Stimulated activated CD4-positive, alpha-beta T cell treated with anti-CD3 and anti-CD28 coated beads, Interleukin-12 subunit alpha, Interleukin-12 subunit beta, amount 100 ng/mL, for 48 hours (primary cell): Measurements from ENCODE around the gene STX4.

Experiments
- DNase-seq, 3 donors: peaks; one replicate each; pipeline ENCODE4 v3.0.0-alpha.2; 2020; ENCODE audit warnings: low read depth in 2 of 3, low spot score in 1 of 3

The STX4 gene

DNA sequence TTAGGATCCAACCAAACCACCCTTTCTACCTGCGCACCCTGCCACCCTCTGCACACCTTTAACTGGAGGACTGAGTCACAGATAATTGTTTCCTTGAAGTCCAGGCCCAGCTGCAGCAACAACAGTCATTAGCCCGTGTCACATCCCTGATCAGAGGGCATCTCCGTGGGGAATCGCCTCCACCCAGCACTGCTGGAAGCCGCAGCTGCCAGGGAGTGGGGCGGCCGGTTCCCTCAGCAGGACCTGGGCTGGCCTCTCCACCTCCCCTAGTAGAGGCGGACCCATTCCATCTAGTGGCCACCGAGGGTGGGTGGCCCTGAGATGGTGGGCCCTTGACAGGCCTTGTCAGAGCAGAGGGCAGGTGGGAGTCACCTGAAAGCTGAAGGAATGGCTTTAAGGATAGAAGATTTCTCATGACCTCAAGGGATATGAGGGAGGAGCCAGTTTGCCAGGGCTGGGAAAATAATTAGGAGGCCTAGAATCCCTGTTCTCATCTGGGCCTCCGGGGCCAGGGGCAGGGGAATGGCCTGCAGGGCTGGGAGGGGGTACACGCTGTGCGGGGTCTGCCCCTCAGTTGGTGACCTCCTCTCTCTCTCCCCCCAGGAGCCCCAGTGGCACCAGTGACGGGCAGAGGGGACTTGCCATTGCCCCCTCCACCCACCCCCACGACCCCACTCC is 49.1 kb downstream of the STX4 start:
- no peak for DNase-seq

GRCh38 chr16:31083081-31083480 is 49.7 kb downstream of the STX4 start:
- no peak for DNase-seq

GRCh38 chr16:31083556-31083955 is 50.2 kb downstream of the STX4 start:
- no peak for DNase-seq

GRCh38 chr16:31083981-31084380 is 50.6 kb downstream of the STX4 start:
- DNase-seq, result no peak

GRCh38 chr16:31084584-31085302 is 51.4 kb downstream of the STX4 start:
- DNase-seq, result no peak

- DNase-seq, result no peak
Observed at GRCh38 chr16:31085411-31085810, 52.1 kb downstream of the STX4 start.

- DNase-seq, result no peak
Observed at GRCh38 chr16:31085873-31086628, 52.7 kb downstream of the STX4 start.

- DNase-seq, result no peak
Observed at GRCh38 chr16:31086629-31086906, 53.2 kb downstream of the STX4 start.

GRCh38 chr16:31087481-31087880 is 54.1 kb downstream of the STX4 start:
- DNase-seq, result no peak

GRCh38 chr16:31087971-31088370 is 54.6 kb downstream of the STX4 start:
- no peak for DNase-seq

- DNase-seq, result no peak
Observed at GRCh38 chr16:31088459-31089183, 55.3 kb downstream of the STX4 start, which contains the start of gene PRSS53. PRSS53 (minus strand) TSS chr16:31088943; CDS start chr16:31088809, 134 bp downstream.

DNA sequence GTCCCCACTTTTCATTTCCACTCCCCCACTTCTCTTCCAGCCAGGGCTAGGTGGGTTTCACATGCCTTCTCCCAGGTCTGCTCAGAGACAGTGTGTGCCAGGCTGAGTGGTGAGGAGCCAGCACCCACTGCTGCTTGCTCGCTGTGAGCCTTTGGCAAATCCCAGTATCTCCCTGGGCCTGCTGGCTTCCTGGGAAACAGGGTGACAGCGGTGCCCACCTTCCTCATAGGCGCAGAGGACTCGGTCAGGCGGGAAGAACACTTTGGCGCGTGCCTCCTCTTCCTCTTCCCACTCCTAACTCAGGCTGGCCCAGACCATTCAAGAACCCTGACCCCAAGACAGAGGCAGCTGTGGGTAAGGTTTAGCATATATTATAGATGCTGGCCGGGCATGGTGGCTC is 55.8 kb downstream of the STX4 start:
- DNase-seq, result no peak
